NCI-H748 (cell line): ENCODE results near the gene TRPM6.

ENCODE experiments used
- DNase-seq: peaks from one replicate; lab custom pipeline; 2025; ENCODE audit not compliant: unreplicated experiment; lab: John Stamatoyannopoulos, UW

TRPM6 gene

GRCh38 chr9:74773886-74774479, 113.7 kb downstream of the TRPM6 start:
- DNase-seq, result peak; percentile 74

DNA sequence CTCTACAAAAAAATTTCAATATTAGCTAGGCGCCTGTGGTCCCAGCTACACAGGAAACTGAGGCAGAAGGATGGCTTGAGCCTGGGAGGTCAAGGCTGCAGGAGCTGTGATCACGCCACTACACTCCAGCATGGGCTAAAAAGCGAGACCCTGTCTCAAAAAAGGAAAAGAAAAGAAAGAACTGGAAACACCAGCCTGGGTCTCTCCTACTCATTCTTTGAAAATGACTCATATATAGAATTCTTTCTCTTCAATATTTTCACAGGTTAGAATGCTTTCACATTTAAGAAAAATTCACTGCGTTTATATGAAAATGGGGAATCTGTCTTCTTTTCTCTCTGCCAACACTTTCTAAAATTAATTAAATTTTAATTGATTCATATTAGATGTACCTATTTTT, 115.6 kb downstream of the TRPM6 start:
- DNase-seq, result no peak

GRCh38 chr9:74771672-74772071, 116.0 kb downstream of the TRPM6 start:
- DNase-seq, result no peak

DNA sequence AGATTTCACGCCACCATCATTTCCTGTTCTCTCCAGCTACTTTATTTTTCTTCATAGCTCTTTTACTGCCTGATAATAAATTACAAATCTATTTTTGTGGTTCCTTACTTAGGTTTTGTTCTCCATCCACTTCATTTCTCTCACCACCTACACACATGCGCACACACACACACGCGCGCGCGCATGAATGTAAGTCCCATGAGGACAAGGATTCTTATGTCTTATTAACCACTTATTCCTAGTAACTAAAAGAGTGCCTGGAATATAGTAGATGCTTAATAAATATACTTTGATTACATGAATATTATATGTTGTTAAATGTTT, 116.5 kb downstream of the TRPM6 start:
- no peak for DNase-seq

- DNase-seq, result peak; percentile 23
Measured at GRCh38 chr9:74770508-74771261, 117.0 kb downstream of the TRPM6 start.

DNA sequence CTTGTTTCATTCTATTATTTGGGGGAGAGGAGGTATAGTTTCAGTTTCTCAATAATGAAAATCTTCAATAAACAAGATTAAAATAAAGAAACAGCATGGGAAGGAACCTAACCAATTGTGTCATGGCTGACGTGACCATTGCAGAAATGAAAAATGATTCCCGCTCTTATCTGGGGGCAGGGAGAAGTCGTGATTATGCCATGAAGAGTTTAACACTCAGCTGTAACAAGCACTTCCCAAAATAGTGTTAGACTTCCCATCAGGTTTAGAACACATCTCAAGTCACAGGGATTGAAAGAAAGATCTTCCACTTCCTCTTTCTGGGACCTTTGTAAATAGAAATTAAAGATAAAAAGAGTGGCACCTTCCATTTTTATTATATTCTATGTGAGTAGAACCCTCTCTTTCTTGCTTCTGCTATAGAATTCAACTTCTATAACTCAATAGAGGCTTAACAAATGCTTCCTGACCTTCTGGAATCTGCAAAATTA, 122.2 kb downstream of the TRPM6 start:
- DNase-seq, result no peak

GRCh38 chr9:74762950-74763349, 124.8 kb downstream of the TRPM6 start:
- no peak for DNase-seq

DNA sequence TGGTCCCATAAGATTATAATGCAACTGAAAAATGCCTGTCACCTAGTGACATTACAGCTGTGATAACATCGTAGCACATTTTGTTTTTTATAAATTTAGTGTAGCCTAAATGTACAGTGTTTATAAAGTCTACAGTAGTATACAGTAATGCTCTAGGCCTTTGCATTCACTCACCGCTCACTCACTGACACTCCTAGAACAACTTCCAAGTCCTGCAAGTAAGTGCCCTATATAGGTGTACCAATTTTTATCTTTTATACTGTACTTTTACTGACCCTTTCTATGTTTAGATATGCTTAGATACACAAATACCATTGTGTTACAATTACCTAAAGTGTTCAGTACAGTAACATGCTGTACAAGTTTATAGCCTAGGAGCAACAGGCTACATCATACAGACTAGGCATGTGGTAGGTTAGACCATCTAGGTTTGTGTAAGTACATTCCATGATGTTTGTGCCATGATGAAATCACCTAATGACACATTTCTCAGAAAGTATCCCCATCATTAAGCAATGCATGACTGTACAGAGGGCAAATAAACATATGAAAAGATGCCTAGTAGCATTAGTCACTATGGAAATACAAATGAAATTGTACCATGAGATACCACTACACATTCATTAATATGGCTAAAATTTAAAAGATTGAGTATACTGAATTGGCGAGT, 127.6 kb downstream of the TRPM6 start:
- no peak for DNase-seq

- no peak for DNase-seq
Measured at GRCh38 chr9:74755999-74756398, 131.7 kb downstream of the TRPM6 start.

GRCh38 chr9:74755355-74755754, 132.4 kb downstream of the TRPM6 start:
- DNase-seq, result no peak

DNA sequence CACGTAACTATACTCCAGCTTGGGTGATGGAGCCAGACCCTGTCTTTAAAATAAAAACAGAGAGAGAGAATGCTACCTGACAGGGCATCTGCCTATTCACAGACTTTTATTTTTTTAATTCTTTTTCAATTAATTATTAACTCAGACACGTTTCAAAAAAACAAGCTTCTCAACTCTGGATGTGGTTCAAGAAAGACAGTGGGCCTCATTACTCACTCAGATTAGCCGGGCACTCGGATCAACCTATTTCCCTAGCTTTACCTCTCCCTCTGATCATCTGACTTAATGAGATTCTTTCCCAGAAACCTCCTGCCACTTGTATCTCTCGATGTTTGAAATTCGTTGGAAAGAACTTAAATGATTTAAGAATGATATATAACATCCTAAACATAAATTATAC, 134.1 kb downstream of the TRPM6 start:
- no peak for DNase-seq

DNA sequence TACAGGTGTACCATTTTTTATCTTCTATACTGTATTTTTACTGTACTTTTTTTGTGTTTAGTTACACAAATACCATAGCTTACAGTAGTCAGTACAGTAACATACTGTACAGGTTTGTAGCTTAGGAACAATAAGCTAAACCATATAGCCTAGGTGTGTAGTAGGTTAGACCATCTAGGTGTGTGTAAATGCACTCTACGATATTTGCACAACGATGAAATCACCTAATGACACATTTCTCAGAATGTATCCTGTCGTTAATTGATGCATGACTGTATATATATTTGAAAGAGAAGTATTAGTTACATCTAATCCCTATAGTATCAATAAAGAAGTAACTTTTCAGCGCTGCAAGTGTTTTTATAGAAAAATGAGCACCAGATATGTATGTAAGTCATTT, 138.8 kb downstream of the TRPM6 start:
- peak; percentile 4 for DNase-seq

DNA sequence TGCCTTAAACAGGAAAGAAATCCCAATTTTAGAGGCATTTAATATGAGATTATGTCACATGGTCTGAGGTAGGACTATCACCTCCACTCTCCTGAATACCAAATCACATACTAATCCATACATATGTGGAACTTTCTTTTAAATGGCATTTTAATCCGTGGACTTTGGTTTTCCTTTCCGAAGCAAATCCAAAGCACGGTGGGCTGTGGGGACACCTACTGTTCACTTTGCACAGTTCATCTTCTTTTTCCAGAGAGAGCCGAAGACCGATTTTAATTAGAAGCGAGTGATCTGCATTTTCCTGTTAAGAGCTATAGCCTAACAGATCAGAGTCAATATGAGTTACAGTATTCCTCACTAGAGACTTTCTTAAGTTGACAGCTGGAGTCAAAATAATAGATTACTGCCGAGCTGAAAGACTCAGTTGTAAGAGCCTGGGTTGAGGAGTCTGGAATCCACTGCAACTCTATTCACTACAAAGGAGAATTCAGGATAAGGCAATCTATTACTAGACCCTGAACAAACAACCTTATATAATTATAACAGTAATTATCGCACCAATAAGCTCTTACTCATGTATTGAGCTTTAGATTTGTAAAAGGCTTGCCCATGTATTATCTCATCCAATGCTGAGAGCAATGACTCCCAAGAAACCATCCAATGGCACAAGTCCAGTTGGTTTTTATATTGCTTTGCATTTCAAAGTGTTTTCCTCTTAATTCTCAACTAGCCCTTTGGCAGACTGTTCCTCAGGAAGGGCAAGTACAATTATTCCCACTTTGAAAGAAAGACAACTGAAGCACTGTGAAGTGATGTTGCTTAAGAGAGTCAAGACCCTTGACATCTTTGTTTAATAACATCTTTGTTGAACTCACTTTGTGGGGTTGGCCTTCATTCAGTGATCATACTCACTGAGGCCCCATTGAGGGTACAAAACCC, 144.7 kb downstream of the TRPM6 start:
- peak; percentile 41 for DNase-seq

DNA sequence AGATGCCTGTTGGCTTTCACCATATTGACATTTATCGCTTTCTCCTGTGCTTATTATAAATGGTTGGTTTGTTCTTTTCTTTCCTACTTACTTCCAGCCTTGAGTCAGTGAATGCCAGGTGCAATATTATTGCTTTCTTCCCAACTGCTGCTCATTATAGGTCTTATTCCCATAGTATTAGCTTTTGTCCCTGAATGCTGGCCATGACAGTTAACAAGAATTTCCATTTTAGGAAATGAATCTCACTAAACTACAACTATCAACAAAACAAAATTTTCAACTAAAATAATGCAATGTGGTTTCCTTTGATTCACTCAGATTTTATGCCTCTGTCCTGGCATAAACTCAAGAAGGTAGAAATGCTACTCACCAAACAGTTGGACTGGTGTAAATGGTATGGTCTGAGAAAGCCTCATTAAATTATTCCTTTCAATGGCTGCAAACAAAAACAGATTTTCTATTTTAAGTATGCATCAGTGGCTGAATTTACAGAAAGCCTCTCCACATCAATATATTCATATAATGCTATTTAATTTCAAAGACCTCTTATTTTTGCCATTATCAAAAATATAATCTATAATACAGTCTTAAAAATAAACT, 145.4 kb downstream of the TRPM6 start:
- no peak for DNase-seq

- no peak for DNase-seq
Measured at GRCh38 chr9:74736646-74737045, 151.1 kb downstream of the TRPM6 start.

GRCh38 chr9:74735761-74736160, 152.0 kb downstream of the TRPM6 start:
- DNase-seq, result no peak

- no peak for DNase-seq
Measured at GRCh38 chr9:74729136-74729695, 158.5 kb downstream of the TRPM6 start.

GRCh38 chr9:74728176-74728575, 159.5 kb downstream of the TRPM6 start:
- no peak for DNase-seq

GRCh38 chr9:74726581-74726980, 161.1 kb downstream of the TRPM6 start:
- no peak for DNase-seq

GRCh38 chr9:74724317-74724716, 163.4 kb downstream of the TRPM6 start:
- no peak for DNase-seq
